Colonic mucosa (tissue), 4 donors: ENCODE data around the gene RTL1. TPM values are rescaled to one million over a fixed set of nuclear protein-coding genes. Genes with fewer than 3 reads are reported as not detected.

Source experiments
- DNase-seq: peaks from one replicate; pipeline ENCODE4 v3.0.0-alpha.2; 2020
- H3K27ac ChIP-seq: fragments of 200-600 bp; one replicate; pipeline ENCODE4 v1.8.0; 2021
- H3K27me3 ChIP-seq: fragments of 200-600 bp; one replicate; pipeline ENCODE4 v1.8.0; 2021
- H3K36me3 ChIP-seq: fragments of 200-600 bp; one replicate; pipeline ENCODE4 v1.8.0; 2021
- H3K4me1 ChIP-seq: fragments of 200-600 bp; one replicate; pipeline ENCODE4 v1.8.0; 2021; ENCODE audit warnings: mild to moderate bottlenecking
- H3K4me3 ChIP-seq: fragments of 200-600 bp; one replicate; pipeline ENCODE4 v1.8.0; 2021
- H3K9ac ChIP-seq, 2 donors: one replicate each; pipeline ENCODE4 v1.7.0; 2013; ENCODE audit warnings: control low read depth in 2 of 2, low read depth in 2 of 2, low read length in 2 of 2
- H3K9me3 ChIP-seq: fragments of 200-600 bp; one replicate; pipeline ENCODE4 v1.8.0; 2021
- CTCF ChIP-seq: fragments of 200-600 bp; IDR thresholded peaks from one replicate; pipeline ENCODE4 v1.8.0; 2022; ENCODE audit warnings: antibody characterized with exemption, mild to moderate bottlenecking
- intact Hi-C: fragments of 100-400 bp; cut with DNase I; formaldehyde crosslinking; loops from one replicate; pipeline ENCODE4 v1.14.1; 2022
- total RNA-seq, 2 donors: library from RNA; stranded (reverse); fragmentation: NEBNext Ultra II Directional in 1 of 2; extraction: Animal tissue kit (Norgen Biotek cat#: 25700) in 1 of 2; gene quantifications; one replicate each; pipeline ENCODE4 v1.2.1, GENCODE V29; 2021
- donor health status: healthy.
- donor health status: DM: no; HTN: no; CAD: no.
- donor health status: DM: no; HTN: no; CAD: no.

The RTL1 gene
- total RNA-seq, 2 donors from 2014 or later: not detected

- intact Hi-C loops: no loop called here
- H3K36me3 ChIP-seq: no peaks in the 10 kb centered on the region
- no peak for DNase-seq
- no peaks in the 10 kb centered on the region for H3K9me3 ChIP-seq
- no peaks in the 10 kb centered on the region for H3K4me1 ChIP-seq
- H3K27me3 ChIP-seq: no peaks in the 10 kb centered on the region
- H3K27ac ChIP-seq: no peak overlapping the region
- no peak for TF ChIP-seq CTCF
- H3K9ac ChIP-seq: no peak overlapping the region
- no peak overlapping the region for H3K4me3 ChIP-seq
These were observed 32.0 kb downstream of the RTL1 start for GRCh38 chr14:100871234-100872186.

GRCh38 chr14:100868621-100869370 is 34.7 kb downstream of the RTL1 start:
- DNase-seq: no peak
- no peaks in the 10 kb centered on the region for H3K36me3 ChIP-seq
- H3K4me3 ChIP-seq: no peak overlapping the region
- intact Hi-C loops: no loop called here
- TF ChIP-seq CTCF: no peak
- H3K27ac ChIP-seq: no peak overlapping the region
- H3K4me1 ChIP-seq: no peaks in the 10 kb centered on the region
- H3K9ac ChIP-seq: no peak overlapping the region
- no peaks in the 10 kb centered on the region for H3K27me3 ChIP-seq
- H3K9me3 ChIP-seq: no peaks in the 10 kb centered on the region

- intact Hi-C loops: no loop called here
- no peaks in the 10 kb centered on the region for H3K36me3 ChIP-seq
- TF ChIP-seq CTCF: no peak
- H3K27me3 ChIP-seq: no peaks in the 10 kb centered on the region
- H3K4me3 ChIP-seq: no peak overlapping the region
- H3K9me3 ChIP-seq: no peaks in the 10 kb centered on the region
- H3K9ac ChIP-seq: no peak overlapping the region
- no peak overlapping the region for H3K27ac ChIP-seq
- H3K4me1 ChIP-seq: no peaks in the 10 kb centered on the region
- DNase-seq: no peak
These were observed 35.7 kb downstream of the RTL1 start for GRCh38 chr14:100867631-100868315.

GRCh38 chr14:100866666-100867630 is 36.6 kb downstream of the RTL1 start:
- Histone ChIP-seq H3K9ac (no peak overlapping the region), H3K27me3 (no peaks in the 10 kb centered on the region), H3K4me1 (no peaks in the 10 kb centered on the region), H3K27ac (no peak overlapping the region), H3K4me3 (no peak overlapping the region), H3K36me3 (no peaks in the 10 kb centered on the region), H3K9me3 (no peaks in the 10 kb centered on the region)
- no peak for DNase-seq
- intact Hi-C loops: no loop called here
- no peak for TF ChIP-seq CTCF
